IMR-90 (cell line): ENCODE data around the gene WARS2. TPM values are rescaled to one million over a fixed set of nuclear protein-coding genes. Genes with fewer than 3 reads are reported as not detected.

ENCODE experiments used
- ATAC-seq: fragments of 200-7000 bp; cut with Tn5 transposase; 2 replicates; pipeline ENCODE4 v1.9.1; 2020; ENCODE audit warnings: low read depth, mild to moderate bottlenecking, moderate library complexity
- BruUV-seq: library from RNA; stranded (reverse); fragments of 400-500 nt; replicated peaks from 2 replicates; lab custom pipeline; 2021; lab: Mats Ljungman, UMichigan
- CTCF ChIA-PET: fragments of 300-600 bp; formaldehyde crosslinking; extraction: SDS; loops from one replicate; lab custom pipeline; 2021; ENCODE audit warnings: antibody characterized with exemption; lab: Yijun Ruan, JAX
- POLR2A ChIA-PET: fragments of 300-600 bp; sonication (Branson Sonifier 250); formaldehyde crosslinking; loops from one replicate; lab custom pipeline; 2022; ENCODE audit warnings: antibody characterized with exemption; ENCODE audit not compliant: unreplicated experiment; lab: Charles Lee
- DNase-seq: peaks from one replicate; pipeline ENCODE4 v3.0.0; 2013
- H2AFZ ChIP-seq: replicated peaks from 2 replicates; pipeline ENCODE3; 2013; ENCODE audit warnings: low read length, mild to moderate bottlenecking; ENCODE audit not compliant: poor library complexity
- H2AK5ac ChIP-seq: 2 replicates; pipeline ENCODE4 v1.6.1; 2013; ENCODE audit warnings: low read depth, low read length, inconsistent platforms
- H2AK9ac ChIP-seq: replicated peaks from 2 replicates; pipeline ENCODE3; 2013; ENCODE audit warnings: mild to moderate bottlenecking, low read depth, low read length, moderate library complexity; ENCODE audit not compliant: poor library complexity
- H2BK120ac ChIP-seq: 2 replicates; pipeline ENCODE4 v1.6.1; 2013; ENCODE audit warnings: low read depth, low read length, inconsistent platforms
- H2BK15ac ChIP-seq: 3 replicates; pipeline ENCODE4 v1.6.1; 2013; ENCODE audit warnings: low read depth, low read length, inconsistent platforms
- H2BK20ac ChIP-seq: 2 replicates; pipeline ENCODE4 v1.6.1; 2013; ENCODE audit warnings: low read depth, mild to moderate bottlenecking, inconsistent platforms, low read length, moderate library complexity
- H2BK5ac ChIP-seq: 2 replicates; pipeline ENCODE4 v1.6.1; 2013; ENCODE audit warnings: mild to moderate bottlenecking, low read depth, low read length, inconsistent platforms; ENCODE audit not compliant: poor library complexity, severe bottlenecking
- H3K14ac ChIP-seq: replicated peaks from 2 replicates; pipeline ENCODE4 v1.6.1; 2013; ENCODE audit warnings: low read depth, low read length, inconsistent platforms
- H3K18ac ChIP-seq: 2 replicates; pipeline ENCODE4 v1.6.1; 2013; ENCODE audit warnings: low read depth, low read length, control low read depth
- H3K23ac ChIP-seq: 2 replicates; pipeline ENCODE4 v1.6.1; 2013; ENCODE audit warnings: low read depth, low read length, inconsistent platforms
- H3K27ac ChIP-seq: 2 replicates; pipeline ENCODE4 v1.5.1; 2013; ENCODE audit warnings: mild to moderate bottlenecking, control low read depth, low read length; ENCODE audit not compliant: insufficient read depth
- H3K27me3 ChIP-seq: 2 replicates; pipeline ENCODE4 v1.6.1; 2013; ENCODE audit warnings: low read length; ENCODE audit not compliant: control insufficient read depth, insufficient read depth
- H3K36me3 ChIP-seq: 2 replicates; pipeline ENCODE4 v1.6.1; 2013; ENCODE audit warnings: low read length, mixed read lengths; ENCODE audit not compliant: control insufficient read depth, insufficient read depth
- H3K4ac ChIP-seq: 2 replicates; pipeline ENCODE4 v1.6.1; 2013; ENCODE audit warnings: low read depth, low read length, inconsistent platforms
- H3K4me1 ChIP-seq: 2 replicates; pipeline ENCODE4 v1.6.1; 2013; ENCODE audit warnings: low read length, mixed read lengths; ENCODE audit not compliant: control insufficient read depth, insufficient read depth
- H3K4me2 ChIP-seq: 2 replicates; pipeline ENCODE4 v1.6.1; 2013; ENCODE audit warnings: low read depth, mild to moderate bottlenecking, control low read depth, low read length, moderate library complexity
- H3K4me3 ChIP-seq: 2 replicates; pipeline ENCODE4 v1.5.1; 2013; ENCODE audit warnings: low read depth, mild to moderate bottlenecking, control low read depth, low read length, moderate library complexity; ENCODE audit not compliant: insufficient read depth
- H3K56ac ChIP-seq: 2 replicates; pipeline ENCODE4 v1.6.1; 2013; ENCODE audit warnings: low read length, inconsistent platforms; ENCODE audit not compliant: insufficient read depth; ENCODE audit errors: extremely low read depth
- H3K79me1 ChIP-seq, 2 experiments: 2 replicates each; pipeline ENCODE4 v1.6.1; 2013; ENCODE audit warnings: low read length in 2 of 2, inconsistent platforms in 1 of 2, low read depth in 1 of 2
- H3K9ac ChIP-seq: 2 replicates; pipeline ENCODE4 v1.6.1; 2013; ENCODE audit warnings: low read depth, low read length, control low read depth
- H3K9me1 ChIP-seq: 2 replicates; pipeline ENCODE4 v1.6.1; 2013; ENCODE audit warnings: low read length, inconsistent platforms; ENCODE audit not compliant: insufficient read depth
- H3K9me3 ChIP-seq: 2 replicates; pipeline ENCODE4 v1.6.1; 2013; ENCODE audit warnings: low read length; ENCODE audit not compliant: control insufficient read depth, insufficient read depth
- H4K20me1 ChIP-seq: 2 replicates; pipeline ENCODE4 v1.6.1; 2013; ENCODE audit warnings: low read length, inconsistent platforms; ENCODE audit not compliant: insufficient read depth
- H4K5ac ChIP-seq: 2 replicates; pipeline ENCODE4 v1.6.1; 2013; ENCODE audit warnings: mild to moderate bottlenecking, low read depth, low read length, control low read depth
- H4K8ac ChIP-seq, 2 experiments: 2 replicates each; pipeline ENCODE4 v1.6.1; 2013; ENCODE audit warnings: low read depth in 2 of 2, low read length in 2 of 2, control low read depth in 1 of 2, inconsistent platforms in 1 of 2
- H4K91ac ChIP-seq: 2 replicates; pipeline ENCODE4 v1.6.1; 2013; ENCODE audit warnings: low read depth, low read length, inconsistent platforms; ENCODE audit not compliant: insufficient read depth
- BHLHE40 ChIP-seq: fragments of 150-350 bp; IDR thresholded peaks from 2 replicates; pipeline ENCODE4 v1.6.1; 2016; ENCODE audit warnings: mild to moderate bottlenecking, low read depth, low read length
- CEBPB ChIP-seq: IDR thresholded peaks from 2 replicates; pipeline ENCODE4 v1.6.1; 2012; ENCODE audit warnings: low read depth, low read length, improper control_type of control experiment
- CHD1 ChIP-seq: IDR thresholded peaks from 2 replicates; pipeline ENCODE4 v1.6.1; 2012; ENCODE audit warnings: low read depth, low read length, improper control_type of control experiment
- FOS ChIP-seq: fragments of 150-350 bp; IDR thresholded peaks from 2 replicates; pipeline ENCODE4 v1.6.1; 2016; ENCODE audit warnings: low read depth, low read length
- MAFK ChIP-seq: IDR thresholded peaks from 2 replicates; pipeline ENCODE4 v1.6.1; 2012; ENCODE audit warnings: low read depth, low read length, improper control_type of control experiment
- MAZ ChIP-seq: IDR thresholded peaks from 2 replicates; pipeline ENCODE4 v1.6.1; 2012; ENCODE audit warnings: low read depth, mild to moderate bottlenecking, low read length, improper control_type of control experiment, moderate library complexity, borderline replicate concordance
- MXI1 ChIP-seq: IDR thresholded peaks from 2 replicates; pipeline ENCODE4 v1.6.1; 2012; ENCODE audit warnings: low read depth, mild to moderate bottlenecking, low read length, moderate library complexity, borderline replicate concordance
- NFE2L2 ChIP-seq: fragments of 150-350 bp; IDR thresholded peaks from 2 replicates; pipeline ENCODE4 v1.6.1; 2016; ENCODE audit warnings: low read depth, mild to moderate bottlenecking, low read length
- POLR2A ChIP-seq: IDR thresholded peaks from 2 replicates; pipeline ENCODE4 v1.6.1; 2012; ENCODE audit warnings: mild to moderate bottlenecking, low read depth, low read length
- RAD21 ChIP-seq: IDR thresholded peaks from 2 replicates; pipeline ENCODE4 v1.6.1; 2012; ENCODE audit warnings: low read length, improper control_type of control experiment
- RCOR1 ChIP-seq: IDR thresholded peaks from 2 replicates; pipeline ENCODE4 v1.6.1; 2012; ENCODE audit warnings: mild to moderate bottlenecking, low read length, improper control_type of control experiment; ENCODE audit not compliant: insufficient replicate concordance
- RFX5 ChIP-seq: IDR thresholded peaks from 2 replicates; pipeline ENCODE4 v1.8.0; 2012; ENCODE audit warnings: low read depth, mild to moderate bottlenecking, low read length, moderate library complexity
- SMC3 ChIP-seq: fragments of 150-350 bp; IDR thresholded peaks from 2 replicates; pipeline ENCODE4 v1.6.1; 2016; ENCODE audit warnings: low read depth, mild to moderate bottlenecking, antibody characterized with exemption, low read length, moderate library complexity
- WGBS, 2 experiments: methylation state at CpG; one replicate each; pipeline versions ENCODE4 v1.1.5 to v1.1.7; 2013; ENCODE audit warnings: missing lambda C conversion rate in 2 of 2; ENCODE audit not compliant: insufficient read length in 1 of 2; ENCODE audit errors: extremely low coverage in 2 of 2; 5-methylcytosine and 5-hydroxymethylcytosine counted together
- dilution Hi-C: fragments of 300-500 bp; cut with HindIII; formaldehyde crosslinking; loops from one replicate; pipeline ENCODE4 v1.14.3; 2018; ENCODE audit warnings: low sequenced_read_pairs; ENCODE audit not compliant: unreplicated experiment
- in situ Hi-C: fragments of 300-500 bp; cut with MboI; formaldehyde crosslinking; loops from 3 replicates; pipeline ENCODE4 v1.14.3; 2019; ENCODE audit warnings: low sequenced_read_pairs, inconsistent platforms, mixed read lengths
- intact Hi-C: fragments of 100-400 bp; cut with micrococcal nuclease; formaldehyde crosslinking; loops from 2 replicates; pipeline ENCODE4 v1.10.0; 2022
- polyA plus RNA-seq, 3 experiments: library from polyadenylated mRNA; depleted of rRNA; stranded (reverse); fragments of >200 nt; gene quantifications; 2 replicates each; pipeline ENCODE4 v1.2.3, GENCODE V29; 2012; ENCODE audit warnings: low replicate concordance in 1 of 3
- total RNA-seq: library from RNA; depleted of rRNA; stranded (reverse); fragments of >200 nt; gene quantifications from 2 replicates; pipeline ENCODE4 v1.2.3, GENCODE V29; 2012
- TF ChIP-seq, protein P1 (sequence below): fragments of 150-350 bp; IDR thresholded peaks from 2 replicates; pipeline ENCODE4 v1.6.1; 2017; ENCODE audit warnings: mild to moderate bottlenecking, antibody characterized with exemption, low read length, low read depth
- TF ChIP-seq, protein P2 (sequence below): fragments of 150-350 bp; IDR thresholded peaks from 2 replicates; pipeline ENCODE4 v1.6.1; 2016; ENCODE audit warnings: low read depth, mild to moderate bottlenecking, low read length, moderate library complexity, borderline replicate concordance
- TF ChIP-seq, protein P3 (sequence below): conservative IDR thresholded peaks from 2 replicates; pipeline ENCODE4 v1.5.1; 2012; ENCODE audit warnings: mild to moderate bottlenecking, low read depth, low read length, improper control_type of control experiment

The WARS2 gene
- total and polyA plus RNA-seq, 2 of the 4 experiments (the other 2 are of a cell fraction) = 5.7 to 20.3 TPM

DNA sequence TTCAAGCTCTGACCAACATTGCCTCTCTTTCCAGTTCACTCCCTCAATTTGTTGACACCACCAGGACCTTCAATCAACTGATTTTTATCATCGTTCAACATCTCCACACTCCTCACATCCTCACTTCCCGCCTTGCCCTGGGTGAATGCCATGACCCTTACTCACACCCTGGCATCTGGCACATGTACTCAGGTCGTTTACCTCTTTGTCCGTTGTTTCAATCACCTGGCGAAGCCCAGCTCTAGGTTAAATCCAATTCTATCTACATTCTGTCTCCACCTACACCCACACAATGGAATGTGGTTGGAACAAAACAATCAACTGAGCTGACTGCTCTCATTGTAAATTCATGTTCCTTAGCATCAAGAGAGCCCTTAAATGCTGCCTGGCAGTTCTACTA is 128.1 kb downstream of the WARS2 start:
- H3K9me3 ChIP-seq = peaks cover 4% of the 10 kb centered on the region
- no peak overlapping the region for H2AK9ac ChIP-seq
- H3K23ac ChIP-seq = no peak overlapping the region
- no peak overlapping the region for H4K8ac ChIP-seq
- H2BK5ac ChIP-seq = no peak overlapping the region
- H3K4me3 ChIP-seq = no peak overlapping the region
- H3K9me1 ChIP-seq = no peaks in the 10 kb centered on the region
- BruUV-seq = no TSS peak
- no peak for TF ChIP-seq BHLHE40
- TF ChIP-seq MXI1 = no peak
- TF ChIP-seq CHD1 = no peak
- TF ChIP-seq, protein P1, sequence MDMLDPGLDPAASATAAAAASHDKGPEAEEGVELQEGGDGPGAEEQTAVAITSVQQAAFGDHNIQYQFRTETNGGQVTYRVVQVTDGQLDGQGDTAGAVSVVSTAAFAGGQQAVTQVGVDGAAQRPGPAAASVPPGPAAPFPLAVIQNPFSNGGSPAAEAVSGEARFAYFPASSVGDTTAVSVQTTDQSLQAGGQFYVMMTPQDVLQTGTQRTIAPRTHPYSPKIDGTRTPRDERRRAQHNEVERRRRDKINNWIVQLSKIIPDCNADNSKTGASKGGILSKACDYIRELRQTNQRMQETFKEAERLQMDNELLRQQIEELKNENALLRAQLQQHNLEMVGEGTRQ = no peak
- TF ChIP-seq, protein P2, sequence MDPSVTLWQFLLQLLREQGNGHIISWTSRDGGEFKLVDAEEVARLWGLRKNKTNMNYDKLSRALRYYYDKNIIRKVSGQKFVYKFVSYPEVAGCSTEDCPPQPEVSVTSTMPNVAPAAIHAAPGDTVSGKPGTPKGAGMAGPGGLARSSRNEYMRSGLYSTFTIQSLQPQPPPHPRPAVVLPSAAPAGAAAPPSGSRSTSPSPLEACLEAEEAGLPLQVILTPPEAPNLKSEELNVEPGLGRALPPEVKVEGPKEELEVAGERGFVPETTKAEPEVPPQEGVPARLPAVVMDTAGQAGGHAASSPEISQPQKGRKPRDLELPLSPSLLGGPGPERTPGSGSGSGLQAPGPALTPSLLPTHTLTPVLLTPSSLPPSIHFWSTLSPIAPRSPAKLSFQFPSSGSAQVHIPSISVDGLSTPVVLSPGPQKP = no peak
- TF ChIP-seq NFE2L2 = no peak
- TF ChIP-seq MAFK = no peak
- no peak for TF ChIP-seq RCOR1
- no peak for TF ChIP-seq RAD21
- no peak for TF ChIP-seq RFX5
- no peak for TF ChIP-seq MAZ
- TF ChIP-seq CEBPB = no peak
- no peak for TF ChIP-seq FOS
- no peak for TF ChIP-seq POLR2A
- TF ChIP-seq SMC3 = no peak
- TF ChIP-seq, protein P3, sequence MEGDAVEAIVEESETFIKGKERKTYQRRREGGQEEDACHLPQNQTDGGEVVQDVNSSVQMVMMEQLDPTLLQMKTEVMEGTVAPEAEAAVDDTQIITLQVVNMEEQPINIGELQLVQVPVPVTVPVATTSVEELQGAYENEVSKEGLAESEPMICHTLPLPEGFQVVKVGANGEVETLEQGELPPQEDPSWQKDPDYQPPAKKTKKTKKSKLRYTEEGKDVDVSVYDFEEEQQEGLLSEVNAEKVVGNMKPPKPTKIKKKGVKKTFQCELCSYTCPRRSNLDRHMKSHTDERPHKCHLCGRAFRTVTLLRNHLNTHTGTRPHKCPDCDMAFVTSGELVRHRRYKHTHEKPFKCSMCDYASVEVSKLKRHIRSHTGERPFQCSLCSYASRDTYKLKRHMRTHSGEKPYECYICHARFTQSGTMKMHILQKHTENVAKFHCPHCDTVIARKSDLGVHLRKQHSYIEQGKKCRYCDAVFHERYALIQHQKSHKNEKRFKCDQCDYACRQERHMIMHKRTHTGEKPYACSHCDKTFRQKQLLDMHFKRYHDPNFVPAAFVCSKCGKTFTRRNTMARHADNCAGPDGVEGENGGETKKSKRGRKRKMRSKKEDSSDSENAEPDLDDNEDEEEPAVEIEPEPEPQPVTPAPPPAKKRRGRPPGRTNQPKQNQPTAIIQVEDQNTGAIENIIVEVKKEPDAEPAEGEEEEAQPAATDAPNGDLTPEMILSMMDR = no peak
- no peaks in the 10 kb centered on the region for H4K20me1 ChIP-seq
- no peaks in the 10 kb centered on the region for H3K79me1 ChIP-seq
- no peak for DNase-seq
- ChIA-PET CTCF (no interaction called here), POLR2A (no interaction called here)
- ATAC-seq = no peak
- WGBS, 2 experiments = 92% methylated on average over 4 of the region's 5 CpGs; no CpG with 5 or more reads in 1 of the 2 experiments
- intact Hi-C loops = no loop called here
- no peak overlapping the region for H4K5ac ChIP-seq
- no peak overlapping the region for H3K14ac ChIP-seq
- no peak overlapping the region for H3K18ac ChIP-seq
- H2BK15ac ChIP-seq = no peak overlapping the region
- in situ Hi-C loops = no loop called here
- dilution Hi-C loops = no loop called here
- H3K9ac ChIP-seq = no peak overlapping the region
- no peak overlapping the region for H2AK5ac ChIP-seq
- H3K27ac ChIP-seq = no peak overlapping the region
- H3K4me2 ChIP-seq = no peak overlapping the region
- no peak overlapping the region for H4K91ac ChIP-seq
- H3K27me3 ChIP-seq = peaks cover 24% of the 10 kb centered on the region
- H2BK120ac ChIP-seq = no peak overlapping the region
- no peaks in the 10 kb centered on the region; the same call in 1 of the 2 replicates for H3K4me1 ChIP-seq
- H3K4ac ChIP-seq = no peak overlapping the region
- H3K56ac ChIP-seq = no peak overlapping the region
- H3K36me3 ChIP-seq = no peaks in the 10 kb centered on the region
- H2BK20ac ChIP-seq = no peak overlapping the region
- no peak overlapping the region for H2AFZ ChIP-seq
